HepG2 (cell line): ENCODE data around the gene NIN. TPM values are rescaled to one million over a fixed set of nuclear protein-coding genes. Genes with fewer than 3 reads are reported as not detected.
A peak's percentile ranks its signal among the peaks of the same experiment; 100 is the strongest.

Source experiments
- CEBPG ChIP-seq: IDR thresholded peaks from 2 replicates; pipeline ENCODE4 v1.6.1; 2016
- E2F1 ChIP-seq: sonication (generic); formaldehyde crosslinking; IDR thresholded peaks from 2 replicates; pipeline ENCODE4 v1.5.0; 2020; ENCODE audit warnings: missing genetic modification reagents
- FUBP1 ChIP-seq: sonication (generic); formaldehyde crosslinking; IDR thresholded peaks from 2 replicates; pipeline ENCODE4 v1.5.1; 2020; ENCODE audit warnings: missing genetic modification reagents, mild to moderate bottlenecking, borderline replicate concordance
- HNRNPLL ChIP-seq: fragments of 200-400 bp; formaldehyde crosslinking; IDR thresholded peaks from 2 replicates; pipeline ENCODE4 v1.6.1; 2017; ENCODE audit warnings: mild to moderate bottlenecking, low read depth, low read length; ENCODE audit not compliant: poor library complexity, severe bottlenecking
- KDM6A ChIP-seq: IDR thresholded peaks from 2 replicates; pipeline ENCODE4 v1.6.1; 2016; ENCODE audit warnings: low read depth
- MAFG ChIP-seq: sonication (generic); formaldehyde crosslinking; IDR thresholded peaks from 2 replicates; pipeline ENCODE4 v1.5.1; 2020; ENCODE audit warnings: mild to moderate bottlenecking, missing genetic modification reagents
- MTF2 ChIP-seq: sonication (generic); formaldehyde crosslinking; IDR thresholded peaks from 2 replicates; pipeline ENCODE4 v1.5.0; 2020; ENCODE audit warnings: missing genetic modification reagents, borderline replicate concordance
- MYPOP ChIP-seq: sonication (generic); formaldehyde crosslinking; IDR thresholded peaks from 2 replicates; pipeline ENCODE4 v1.8.1; 2023; ENCODE audit warnings: mild to moderate bottlenecking, moderate library complexity, missing genetic modification reagents
- NAIF1 ChIP-seq: sonication (generic); formaldehyde crosslinking; IDR thresholded peaks from 2 replicates; pipeline ENCODE4 v1.5.0; 2020; ENCODE audit warnings: mild to moderate bottlenecking, missing genetic modification reagents, borderline replicate concordance
- NONO ChIP-seq, 2 experiments: fragments of 450-650 bp in 1 of 2; sonication (generic) in 1 of 2; formaldehyde crosslinking in 1 of 2; IDR thresholded peaks in 1 of 2; conservative IDR thresholded peaks in 1 of 2; 2 replicates each; pipeline versions ENCODE4 v1.6.1 to v1.8.0; 2017 to 2022; ENCODE audit warnings: mild to moderate bottlenecking in 1 of 2, missing genetic modification reagents in 1 of 2, moderate library complexity in 1 of 2
- PCBP2 ChIP-seq: fragments of 200-400 bp; formaldehyde crosslinking; optimal IDR thresholded peaks from 2 replicates; pipeline ENCODE3; 2018; ENCODE audit warnings: low read length, low read depth; ENCODE audit not compliant: poor library complexity, severe bottlenecking
- TBX2 ChIP-seq: sonication (generic); formaldehyde crosslinking; IDR thresholded peaks from 2 replicates; pipeline ENCODE4 v1.5.0; 2020; ENCODE audit warnings: missing genetic modification reagents, mild to moderate bottlenecking, borderline replicate concordance
- XRCC5 ChIP-seq: fragments of 200-400 bp; formaldehyde crosslinking; optimal IDR thresholded peaks from 2 replicates; pipeline ENCODE3; 2017; ENCODE audit warnings: mild to moderate bottlenecking, low read length
- ZNF382 ChIP-seq: sonication (generic); formaldehyde crosslinking; IDR thresholded peaks from 2 replicates; pipeline ENCODE4 v1.5.0; 2020; ENCODE audit warnings: missing genetic modification reagents, mild to moderate bottlenecking, borderline replicate concordance
- ZSCAN12 ChIP-seq: sonication (generic); formaldehyde crosslinking; IDR thresholded peaks from 2 replicates; pipeline ENCODE4 v1.9.0; 2021; ENCODE audit warnings: mild to moderate bottlenecking, missing genetic modification reagents
- polyA plus RNA-seq, 8 experiments: library from polyadenylated mRNA; depleted of rRNA in 3 of 8; stranded (reverse) in 7 of 8; unstranded in 1 of 8; fragments of >200 nt; fragmentation: Illumina TruSeq in 4 of 8; extraction: Trizol in 4 of 8; gene quantifications; 2 replicates each; pipeline versions ENCODE4 v1.2.1 to v1.2.3, GENCODE V29; 2011 to 2016; ENCODE audit warnings: low read depth in 4 of 8, missing spikeins in 1 of 8, mixed read lengths in 1 of 8; ENCODE audit not compliant: insufficient read depth in 1 of 8
- total RNA-seq, 5 experiments: library from RNA; depleted of rRNA; stranded (reverse); fragments of >200 nt; fragmentation: Illumina TruSeq; extraction: Trizol; gene quantifications; 2 replicates each; pipeline ENCODE4 v1.2.3, GENCODE V29; 2016; ENCODE audit warnings: low read depth in 1 of 5
- TF ChIP-seq, protein P1 (sequence below): sonication (generic); formaldehyde crosslinking; IDR thresholded peaks from 2 replicates; pipeline ENCODE4; 2020; ENCODE audit warnings: missing genetic modification reagents, mild to moderate bottlenecking, borderline replicate concordance
- TF ChIP-seq, protein P2 (sequence below): sonication (generic); formaldehyde crosslinking; IDR thresholded peaks from 2 replicates; pipeline ENCODE4 v1.4.0; 2020; ENCODE audit warnings: mild to moderate bottlenecking, missing genetic modification reagents
- TF ChIP-seq, protein P3 (sequence below): sonication (generic); formaldehyde crosslinking; IDR thresholded peaks from 2 replicates; pipeline ENCODE4 v1.4.0; 2020; ENCODE audit warnings: mild to moderate bottlenecking, missing genetic modification reagents

The NIN gene
- total and polyA plus RNA-seq, 2 of the 13 experiments (the other 11 are each of a cell fraction or from before 2014, with no cell fraction given): 2.8 to 9.7 TPM

- TF ChIP-seq E2F1 (CRISPR knock-in tag) (no peak), PCBP2 (no peak), ZNF382 (CRISPR knock-in tag) (no peak), XRCC5 (peak; percentile 25), CEBPG (CRISPR knock-in tag) (peak; percentile 40; the same call in 1 of the 2 replicates), NAIF1 (no peak), MTF2 (no peak), HNRNPLL (no peak), ZSCAN12 (no peak), NONO (IDR thresholded peaks at IDR 0.05) (no peak), NONO (CRISPR knock-in tag; conservative IDR thresholded peaks at IDR 0.05) (no peak), TBX2 (CRISPR knock-in tag) (peak; percentile 73), MAFG (CRISPR knock-in tag) (no peak), KDM6A (CRISPR knock-in tag) (peak; percentile 66; the same call in 1 of the 2 replicates), MYPOP (CRISPR knock-in tag) (no peak), FUBP1 (no peak)
- TF ChIP-seq, protein P1, sequence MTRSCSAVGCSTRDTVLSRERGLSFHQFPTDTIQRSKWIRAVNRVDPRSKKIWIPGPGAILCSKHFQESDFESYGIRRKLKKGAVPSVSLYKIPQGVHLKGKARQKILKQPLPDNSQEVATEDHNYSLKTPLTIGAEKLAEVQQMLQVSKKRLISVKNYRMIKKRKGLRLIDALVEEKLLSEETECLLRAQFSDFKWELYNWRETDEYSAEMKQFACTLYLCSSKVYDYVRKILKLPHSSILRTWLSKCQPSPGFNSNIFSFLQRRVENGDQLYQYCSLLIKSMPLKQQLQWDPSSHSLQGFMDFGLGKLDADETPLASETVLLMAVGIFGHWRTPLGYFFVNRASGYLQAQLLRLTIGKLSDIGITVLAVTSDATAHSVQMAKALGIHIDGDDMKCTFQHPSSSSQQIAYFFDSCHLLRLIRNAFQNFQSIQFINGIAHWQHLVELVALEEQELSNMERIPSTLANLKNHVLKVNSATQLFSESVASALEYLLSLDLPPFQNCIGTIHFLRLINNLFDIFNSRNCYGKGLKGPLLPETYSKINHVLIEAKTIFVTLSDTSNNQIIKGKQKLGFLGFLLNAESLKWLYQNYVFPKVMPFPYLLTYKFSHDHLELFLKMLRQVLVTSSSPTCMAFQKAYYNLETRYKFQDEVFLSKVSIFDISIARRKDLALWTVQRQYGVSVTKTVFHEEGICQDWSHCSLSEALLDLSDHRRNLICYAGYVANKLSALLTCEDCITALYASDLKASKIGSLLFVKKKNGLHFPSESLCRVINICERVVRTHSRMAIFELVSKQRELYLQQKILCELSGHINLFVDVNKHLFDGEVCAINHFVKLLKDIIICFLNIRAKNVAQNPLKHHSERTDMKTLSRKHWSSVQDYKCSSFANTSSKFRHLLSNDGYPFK (CRISPR knock-in tag): no peak
- TF ChIP-seq, protein P2, sequence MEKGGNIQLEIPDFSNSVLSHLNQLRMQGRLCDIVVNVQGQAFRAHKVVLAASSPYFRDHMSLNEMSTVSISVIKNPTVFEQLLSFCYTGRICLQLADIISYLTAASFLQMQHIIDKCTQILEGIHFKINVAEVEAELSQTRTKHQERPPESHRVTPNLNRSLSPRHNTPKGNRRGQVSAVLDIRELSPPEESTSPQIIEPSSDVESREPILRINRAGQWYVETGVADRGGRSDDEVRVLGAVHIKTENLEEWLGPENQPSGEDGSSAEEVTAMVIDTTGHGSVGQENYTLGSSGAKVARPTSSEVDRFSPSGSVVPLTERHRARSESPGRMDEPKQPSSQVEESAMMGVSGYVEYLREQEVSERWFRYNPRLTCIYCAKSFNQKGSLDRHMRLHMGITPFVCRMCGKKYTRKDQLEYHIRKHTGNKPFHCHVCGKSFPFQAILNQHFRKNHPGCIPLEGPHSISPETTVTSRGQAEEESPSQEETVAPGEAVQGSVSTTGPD: peak; percentile 91
- TF ChIP-seq, protein P3, sequence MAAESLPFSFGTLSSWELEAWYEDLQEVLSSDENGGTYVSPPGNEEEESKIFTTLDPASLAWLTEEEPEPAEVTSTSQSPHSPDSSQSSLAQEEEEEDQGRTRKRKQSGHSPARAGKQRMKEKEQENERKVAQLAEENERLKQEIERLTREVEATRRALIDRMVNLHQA (CRISPR knock-in tag): no peak
Observed at GRCh38 chr14:50875359-50876070, 44.6 kb upstream of the NIN start (continued).
